Nephron (organoid): ENCODE results near the gene SUPT4H1.

Experiments used
- H3K27ac Mint-ChIP-seq, 3 experiments: 2 replicates each; pipeline ENCODE4 v1.8.0; 2020; ENCODE audit warnings: mixed read lengths in 3 of 3, mild to moderate bottlenecking in 2 of 3, moderate library complexity in 1 of 3
- H3K27me3 Mint-ChIP-seq: 2 replicates; pipeline ENCODE4 v1.8.0; 2021; ENCODE audit warnings: low read depth, mild to moderate bottlenecking, moderate library complexity, mixed read lengths
- H3K36me3 Mint-ChIP-seq: 2 replicates; pipeline ENCODE4 v1.8.0; 2020; ENCODE audit warnings: low read depth, mixed read lengths
- H3K4me1 Mint-ChIP-seq: 2 replicates; pipeline ENCODE4 v1.8.0; 2020; ENCODE audit warnings: mixed read lengths
- H3K4me3 Mint-ChIP-seq, 3 experiments: 2 replicates each; pipeline ENCODE4 v1.8.0; 2020; ENCODE audit warnings: mild to moderate bottlenecking in 3 of 3, mixed read lengths in 3 of 3, moderate library complexity in 2 of 3
- H3K9me3 Mint-ChIP-seq: 2 replicates; pipeline ENCODE4 v1.8.0; 2020; ENCODE audit warnings: mixed read lengths
- CTCF ChIP-seq, 3 experiments: fragments of 200-600 bp; sonication (generic); IDR thresholded peaks; one replicate each; pipeline ENCODE4 v1.5.0; 2021; ENCODE audit warnings: antibody characterized with exemption in 3 of 3; ENCODE audit not compliant: unreplicated experiment in 3 of 3

Gene SUPT4H1

GRCh38 chr17:58317421-58318064 lies 34.5 kb downstream of the SUPT4H1 start:
- Mint-ChIP-seq H3K9me3 (no peaks in the 10 kb centered on the region), H3K36me3 (peaks cover 5% of the 10 kb centered on the region), H3K27ac (no peak overlapping the region), H3K27me3 (peaks cover 12% of the 10 kb centered on the region), H3K4me3 (no peak overlapping the region), H3K4me1 (no peaks in the 10 kb centered on the region)
- TF ChIP-seq CTCF (IDR thresholded peaks at IDR 0.05; ENCODE audit: unreplicated experiment in 3 of 3): peak; percentile 54 to 65 (median 58)

GRCh38 chr17:58316260-58316960 lies 35.6 kb downstream of the SUPT4H1 start:
- no peak overlapping the region for H3K27ac Mint-ChIP-seq
- peaks cover 4% of the 10 kb centered on the region for H3K27me3 Mint-ChIP-seq
- no peak overlapping the region for H3K4me3 Mint-ChIP-seq
- no peaks in the 10 kb centered on the region for H3K4me1 Mint-ChIP-seq
- H3K36me3 Mint-ChIP-seq: peaks cover under 1% of the 10 kb centered on the region
- no peak for TF ChIP-seq CTCF (IDR thresholded peaks at IDR 0.05; ENCODE audit: unreplicated experiment in 3 of 3)
- no peaks in the 10 kb centered on the region for H3K9me3 Mint-ChIP-seq

- Mint-ChIP-seq H3K4me1 (no peaks in the 10 kb centered on the region), H3K4me3 (no peak overlapping the region), H3K27me3 (peaks cover 4% of the 10 kb centered on the region), H3K36me3 (no peaks in the 10 kb centered on the region), H3K27ac (no peak overlapping the region), H3K9me3 (no peaks in the 10 kb centered on the region)
- no peak for TF ChIP-seq CTCF (IDR thresholded peaks at IDR 0.05; ENCODE audit: unreplicated experiment in 3 of 3)
Observed at GRCh38 chr17:58315750-58316149, 36.3 kb downstream of the SUPT4H1 start.

GRCh38 chr17:58315281-58315711 lies 36.7 kb downstream of the SUPT4H1 start:
- no peak overlapping the region for H3K4me3 Mint-ChIP-seq
- TF ChIP-seq CTCF (IDR thresholded peaks at IDR 0.05; ENCODE audit: unreplicated experiment in 3 of 3): no peak
- H3K27me3 Mint-ChIP-seq: peaks cover 4% of the 10 kb centered on the region
- H3K9me3 Mint-ChIP-seq: no peaks in the 10 kb centered on the region
- no peaks in the 10 kb centered on the region for H3K36me3 Mint-ChIP-seq
- H3K4me1 Mint-ChIP-seq: no peaks in the 10 kb centered on the region
- no peak overlapping the region for H3K27ac Mint-ChIP-seq

GRCh38 chr17:58314706-58315015 lies 37.3 kb downstream of the SUPT4H1 start:
- TF ChIP-seq CTCF (IDR thresholded peaks at IDR 0.05; ENCODE audit: unreplicated experiment in 3 of 3): no peak
- Mint-ChIP-seq H3K4me3 (no peak overlapping the region), H3K27me3 (peaks cover 4% of the 10 kb centered on the region), H3K4me1 (no peaks in the 10 kb centered on the region), H3K9me3 (no peaks in the 10 kb centered on the region), H3K36me3 (no peaks in the 10 kb centered on the region), H3K27ac (no peak overlapping the region)
